Astrocyte of the cerebellum (primary cell): ENCODE data around the gene NKX6-2.

Source experiments
- DNase-seq: peaks from one replicate; pipeline ENCODE4 v3.0.0-alpha.2; 2011; ENCODE audit warnings: low read depth
- H3K4me3 ChIP-seq: 2 replicates; pipeline ENCODE4 v1.5.1; 2011; ENCODE audit warnings: mild to moderate bottlenecking, low read depth, low read length, moderate library complexity
- CTCF ChIP-seq: IDR thresholded peaks from 2 replicates; pipeline ENCODE4 v1.5.1; 2012; ENCODE audit warnings: low read length, low read depth, moderate library complexity, mild to moderate bottlenecking; ENCODE audit errors: missing control alignments
- in situ Hi-C: cut with HindIII; loops from 2 replicates; pipeline ENCODE4 v1.10.0; 2017; ENCODE audit warnings: low sequenced_read_pairs

NKX6-2 gene

GRCh38 chr10:132808383-132809231 is 22.7 kb upstream of the NKX6-2 start:
- in situ Hi-C loops = no loop called here
- no peak for TF ChIP-seq CTCF

GRCh38 chr10:132807621-132808049 is 21.7 kb upstream of the NKX6-2 start:
- H3K4me3 ChIP-seq = no peak overlapping the region
- DNase-seq = no peak
- in situ Hi-C loops = no loop called here
- TF ChIP-seq CTCF = no peak

More at GRCh38 chr10:132808383-132809231, 22.7 kb upstream of the NKX6-2 start:
- DNase-seq = no peak
- H3K4me3 ChIP-seq = no peak overlapping the region

- in situ Hi-C loops = no loop called here
- no peak for TF ChIP-seq CTCF
- no peak overlapping the region for H3K4me3 ChIP-seq
- DNase-seq = no peak
These were observed 20.6 kb upstream of the NKX6-2 start for GRCh38 chr10:132806561-132807003.

- H3K4me3 ChIP-seq = no peak overlapping the region
- in situ Hi-C loops = no loop called here
- no peak for DNase-seq
- TF ChIP-seq CTCF = no peak
These were observed 20.2 kb upstream of the NKX6-2 start for GRCh38 chr10:132806110-132806509.

DNA sequence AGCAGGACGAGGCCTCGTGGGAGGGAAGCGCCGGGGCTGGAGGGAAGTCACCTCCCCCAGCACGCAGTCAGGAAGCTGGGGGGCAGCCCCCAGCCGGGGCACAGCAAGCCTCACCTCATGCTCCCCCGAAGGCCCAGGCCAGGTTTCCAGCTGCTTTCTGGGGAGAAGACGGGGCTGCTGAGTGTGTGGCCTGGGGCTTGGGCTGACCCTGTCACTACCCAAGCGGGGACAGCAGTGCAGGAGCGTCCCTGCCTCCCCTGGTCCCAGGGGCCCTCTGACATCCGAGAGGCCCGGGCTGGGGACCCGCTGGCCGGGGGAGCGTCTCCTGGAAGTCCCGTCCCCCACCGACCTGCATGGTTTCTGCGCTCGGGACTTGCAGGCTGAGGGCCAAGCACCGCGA is 19.7 kb upstream of the NKX6-2 start:
- DNase-seq = no peak
- no peak overlapping the region for H3K4me3 ChIP-seq
- in situ Hi-C loops = no loop called here

GRCh38 chr10:132804785-132805426 is 19.0 kb upstream of the NKX6-2 start:
- DNase-seq = no peak
- in situ Hi-C loops = no loop called here
- TF ChIP-seq CTCF = no peak
- no peak overlapping the region for H3K4me3 ChIP-seq

More for the DNA sequence above, 19.7 kb upstream of the NKX6-2 start:
- TF ChIP-seq CTCF = no peak
